ENCODE measurements around the gene IGFL4.

- TF ChIP-seq CTCF (IDR thresholded peaks at IDR 0.05) (no peak), POLR2A (IDR thresholded peaks at IDR 0.05) (no peak)
These were observed 22.0 kb downstream of the IGFL4 start for GRCh38 chr19:46018729-46019251.

All from testis (tissue), 2 donors.